B cell (primary cell): ENCODE measurements around the gene MYADML2. TPM values are rescaled to one million over a fixed set of nuclear protein-coding genes. Genes with fewer than 3 reads are reported as not detected.

Experiments used
- ATAC-seq: fragments of 200-7000 bp; cut with Tn5 transposase; one replicate; pipeline ENCODE4 v1.10.0; 2021; ENCODE audit warnings: low read depth, mild to moderate bottlenecking, moderate number of reproducible peaks, moderate library complexity
- CTCF ChIA-PET: fragments of 350-600 bp; sonication (Branson Sonifier 250); formaldehyde crosslinking; loops from one replicate; lab custom pipeline; 2021; ENCODE audit warnings: antibody characterized with exemption, inconsistent platforms; lab: Charles Lee
- POLR2A ChIA-PET: fragments of 350-600 bp; sonication (Branson Sonifier 250); formaldehyde crosslinking; loops from one replicate; lab custom pipeline; 2021; ENCODE audit warnings: antibody characterized with exemption; lab: Charles Lee
- DNase-seq: peaks from one replicate; pipeline ENCODE4 v3.0.0; 2013
- H2AFZ ChIP-seq: 2 replicates; pipeline ENCODE4 v1.6.1; 2012; ENCODE audit warnings: mild to moderate bottlenecking, low read depth, low read length; ENCODE audit not compliant: insufficient read depth, poor library complexity, severe bottlenecking
- H3K27ac ChIP-seq, 2 donors: 1 replicate in 1 of 2; 2 replicates in 1 of 2; pipeline ENCODE4 v1.5.1; 2012 to 2013; ENCODE audit warnings: low read length in 2 of 2, mild to moderate bottlenecking in 2 of 2, moderate library complexity in 1 of 2
- H3K27me3 ChIP-seq, 4 experiments: fragments of 200-600 bp in 1 of 4; sonication (generic) in 1 of 4; replicated peaks in 1 of 4; 1 replicate in 2 of 4; 2 replicates in 2 of 4; pipeline versions ENCODE4 v1.6.1 to v1.7.0; 2013 to 2016; ENCODE audit warnings: low read length in 3 of 4, mild to moderate bottlenecking in 2 of 4, mixed read lengths in 1 of 4, moderate library complexity in 1 of 4; ENCODE audit not compliant: insufficient read depth in 4 of 4, control insufficient read depth in 3 of 4; ENCODE audit errors: control extremely low read depth in 1 of 4
- H3K36me3 ChIP-seq, 2 experiments: replicated peaks in 1 of 2; 1 replicate in 1 of 2; 2 replicates in 1 of 2; pipeline versions ENCODE4 v1.6.1 to v1.7.1; 2013; ENCODE audit warnings: low read length in 1 of 2; ENCODE audit not compliant: insufficient read depth in 2 of 2, control insufficient read depth in 1 of 2; ENCODE audit errors: control extremely low read depth in 1 of 2, extremely low read depth in 1 of 2
- H3K4me1 ChIP-seq, 2 donors: fragments of 200-600 bp in 1 of 2; sonication (generic) in 1 of 2; 1 replicate in 1 of 2; 2 replicates in 1 of 2; pipeline versions ENCODE4 v1.5.1 to v1.6.1; 2013 to 2017; ENCODE audit warnings: low read length in 2 of 2; ENCODE audit not compliant: control insufficient read depth in 2 of 2, insufficient read depth in 2 of 2
- H3K4me2 ChIP-seq: replicated peaks from 2 replicates; pipeline ENCODE3; 2012; ENCODE audit warnings: mild to moderate bottlenecking, low read depth, low read length; ENCODE audit not compliant: poor library complexity, severe bottlenecking
- H3K4me3 ChIP-seq, 5 experiments: fragments of 200-600 bp in 1 of 5; sonication (generic) in 1 of 5; 1 replicate in 3 of 5; 2 replicates in 2 of 5; pipeline versions ENCODE4 v1.5.1 to v1.7.0; 2011 to 2016; ENCODE audit warnings: low read length in 4 of 5, mild to moderate bottlenecking in 4 of 5, low read depth in 2 of 5, control low read depth in 1 of 5, moderate library complexity in 1 of 5; ENCODE audit not compliant: insufficient read depth in 1 of 5; ENCODE audit errors: control extremely low read depth in 1 of 5, extremely low read depth in 1 of 5
- H3K79me2 ChIP-seq: fragments of 200-600 bp; sonication (generic); one replicate; pipeline ENCODE4 v1.6.0; 2016; ENCODE audit warnings: low read length; ENCODE audit not compliant: control insufficient read depth, insufficient read depth
- H3K9ac ChIP-seq: fragments of 200-600 bp; sonication (generic); 2 replicates; pipeline ENCODE4 v1.6.1; 2017; ENCODE audit warnings: mild to moderate bottlenecking, low read length, moderate library complexity
- H3K9me3 ChIP-seq, 3 donors: one replicate each; pipeline versions ENCODE4 v1.6.1 to v1.7.1; 2013; ENCODE audit warnings: low read length in 2 of 3; ENCODE audit not compliant: control insufficient read depth in 2 of 3, insufficient read depth in 1 of 3; ENCODE audit errors: control extremely low read depth in 1 of 3
- H4K20me1 ChIP-seq: 2 replicates; pipeline ENCODE4 v1.6.0; 2012; ENCODE audit warnings: mild to moderate bottlenecking, low read length; ENCODE audit not compliant: insufficient read depth, control insufficient read depth, poor library complexity, severe bottlenecking
- H3K27ac Mint-ChIP-seq: one replicate; pipeline ENCODE4 v1.8.0; 2021; ENCODE audit warnings: mixed read lengths
- H3K27me3 Mint-ChIP-seq: one replicate; pipeline ENCODE4 v1.8.0; 2021; ENCODE audit warnings: mixed read lengths
- H3K4me1 Mint-ChIP-seq: one replicate; pipeline ENCODE4 v1.8.0; 2021; ENCODE audit warnings: mixed read lengths
- H3K4me3 Mint-ChIP-seq: one replicate; pipeline ENCODE4 v1.8.0; 2021; ENCODE audit warnings: mixed read lengths
- H3K9me3 Mint-ChIP-seq: one replicate; pipeline ENCODE4 v1.8.0; 2022; ENCODE audit warnings: mixed read lengths; ENCODE audit not compliant: insufficient read depth
- EZH2 ChIP-seq: IDR thresholded peaks from 2 replicates; pipeline ENCODE4 v1.6.1; 2012; ENCODE audit warnings: borderline replicate concordance, low read depth, mild to moderate bottlenecking, moderate library complexity, low read length; ENCODE audit not compliant: insufficient read depth, poor library complexity, severe bottlenecking
- WGBS: methylation state at CpG from one replicate; pipeline ENCODE4 v1.1.5; 2013; ENCODE audit warnings: missing lambda C conversion rate; ENCODE audit not compliant: insufficient coverage; 5-methylcytosine and 5-hydroxymethylcytosine counted together
- intact Hi-C: fragments of 100-400 bp; cut with micrococcal nuclease; formaldehyde crosslinking; loops from one replicate; pipeline ENCODE4 v1.10.0; 2022
- polyA plus RNA-seq: library from polyadenylated mRNA; depleted of rRNA; stranded (reverse); fragments of >200 nt; gene quantifications from 2 replicates; pipeline ENCODE4 v1.2.3, GENCODE V29; 2012
- total RNA-seq, 2 donors: library from RNA; stranded (reverse); fragments of 120-200 nt in 1 of 2; gene quantifications; 1 replicate in 1 of 2; 2 replicates in 1 of 2; pipeline versions ENCODE4 v1.2.3 to v1.2.4, GENCODE V29; 2013 to 2022
- TF ChIP-seq, protein P1 (sequence below): fragments of 200-600 bp; IDR thresholded peaks from one replicate; pipeline ENCODE4 v1.8.0; 2022; ENCODE audit warnings: antibody characterized with exemption, mild to moderate bottlenecking

The MYADML2 gene
- total and polyA plus RNA-seq, 2 donors (not counting 1 experiment from before 2014, with no cell fraction given): not detected

DNA sequence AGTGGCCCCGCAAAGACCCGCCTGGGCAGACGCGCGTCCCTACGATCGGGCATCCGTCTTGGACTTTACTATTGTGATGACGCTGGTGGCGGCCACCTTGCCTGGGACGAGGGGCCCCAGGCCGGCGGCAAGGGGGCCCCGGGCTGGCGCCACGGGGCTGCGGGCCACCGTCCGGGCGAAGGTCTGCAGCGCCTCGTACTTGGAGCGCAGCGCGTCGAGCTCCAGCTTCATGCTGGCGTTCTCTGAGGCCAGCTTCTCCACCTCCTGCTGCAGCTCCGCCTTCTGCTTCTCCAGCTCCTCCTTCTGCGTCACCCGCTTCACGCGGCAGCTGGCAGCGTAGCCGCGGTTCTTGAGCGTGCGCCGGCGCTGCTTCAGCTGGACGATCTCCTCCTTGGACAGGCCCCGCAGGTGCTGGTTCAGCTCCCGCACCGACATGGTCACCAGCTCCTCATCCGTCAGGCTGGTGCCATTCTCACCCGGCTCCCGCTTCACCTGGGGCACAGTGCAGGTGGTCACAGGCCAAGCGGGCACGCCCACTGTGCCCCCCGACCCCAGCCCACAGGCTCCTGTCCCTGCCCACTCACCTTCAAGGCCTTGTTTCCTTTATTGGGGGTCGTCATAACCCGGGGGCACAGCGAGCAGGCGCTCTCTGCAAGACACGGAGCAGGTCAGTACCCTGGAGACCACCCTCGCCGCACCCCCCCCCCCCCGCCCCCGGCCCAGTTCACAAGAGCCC lies 24.3 kb downstream of the MYADML2 start:
- ChIA-PET CTCF (no interaction called here), POLR2A (no interaction called here)
- H3K27ac Mint-ChIP-seq: no peak overlapping the region
- DNase-seq (no peak), ATAC-seq (no peak)
- H3K4me3 ChIP-seq: no peak overlapping the region
- WGBS: 92% methylated on average over 51 of the region's 58 CpGs
- H3K27ac ChIP-seq: no peak overlapping the region
- H4K20me1 ChIP-seq: peaks cover 37% of the 10 kb centered on the region
- H3K9ac ChIP-seq: no peak overlapping the region
- H3K4me2 ChIP-seq: no peak overlapping the region
- H3K36me3 ChIP-seq: peaks cover 0 to 6% of the 10 kb centered on the region in 2 experiments
- H3K4me1 ChIP-seq: peaks cover 19 to 31% of the 10 kb centered on the region in 2 donors
- no peaks in the 10 kb centered on the region for H3K9me3 ChIP-seq
- no peaks in the 10 kb centered on the region for H3K27me3 ChIP-seq
- intact Hi-C loops: no loop called here
- no peak overlapping the region for H2AFZ ChIP-seq
- H3K27me3 Mint-ChIP-seq: no peaks in the 10 kb centered on the region
- peaks cover 70% of the 10 kb centered on the region for H3K79me2 ChIP-seq
- H3K9me3 Mint-ChIP-seq: no peaks in the 10 kb centered on the region
- peaks cover 35% of the 10 kb centered on the region for H3K4me1 Mint-ChIP-seq
- TF ChIP-seq EZH2: no peak
- TF ChIP-seq, protein P1, sequence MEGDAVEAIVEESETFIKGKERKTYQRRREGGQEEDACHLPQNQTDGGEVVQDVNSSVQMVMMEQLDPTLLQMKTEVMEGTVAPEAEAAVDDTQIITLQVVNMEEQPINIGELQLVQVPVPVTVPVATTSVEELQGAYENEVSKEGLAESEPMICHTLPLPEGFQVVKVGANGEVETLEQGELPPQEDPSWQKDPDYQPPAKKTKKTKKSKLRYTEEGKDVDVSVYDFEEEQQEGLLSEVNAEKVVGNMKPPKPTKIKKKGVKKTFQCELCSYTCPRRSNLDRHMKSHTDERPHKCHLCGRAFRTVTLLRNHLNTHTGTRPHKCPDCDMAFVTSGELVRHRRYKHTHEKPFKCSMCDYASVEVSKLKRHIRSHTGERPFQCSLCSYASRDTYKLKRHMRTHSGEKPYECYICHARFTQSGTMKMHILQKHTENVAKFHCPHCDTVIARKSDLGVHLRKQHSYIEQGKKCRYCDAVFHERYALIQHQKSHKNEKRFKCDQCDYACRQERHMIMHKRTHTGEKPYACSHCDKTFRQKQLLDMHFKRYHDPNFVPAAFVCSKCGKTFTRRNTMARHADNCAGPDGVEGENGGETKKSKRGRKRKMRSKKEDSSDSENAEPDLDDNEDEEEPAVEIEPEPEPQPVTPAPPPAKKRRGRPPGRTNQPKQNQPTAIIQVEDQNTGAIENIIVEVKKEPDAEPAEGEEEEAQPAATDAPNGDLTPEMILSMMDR: no peak
- no peak overlapping the region for H3K4me3 Mint-ChIP-seq

- Histone ChIP-seq H3K9me3 (no peaks in the 10 kb centered on the region), H3K4me1 (peaks cover 22 to 35% of the 10 kb centered on the region in 2 donors), H3K4me2 (no peak overlapping the region), H3K9ac (no peak overlapping the region), H3K27ac (no peak overlapping the region), H4K20me1 (peaks cover 42% of the 10 kb centered on the region), H3K79me2 (peaks cover 76% of the 10 kb centered on the region), H3K36me3 (peaks cover 0 to 6% of the 10 kb centered on the region in 2 experiments), H3K27me3 (no peaks in the 10 kb centered on the region), H3K4me3 (no peak overlapping the region), H2AFZ (no peak overlapping the region)
- ATAC-seq (no peak), DNase-seq (no peak)
- TF ChIP-seq EZH2: no peak
- TF ChIP-seq, protein P1: no peak
- CTCF ChIA-PET: no interaction called here
- POLR2A ChIA-PET: interaction anchor here (0.6 kb wide), 1 partner anchor 209 kb away, joined by 4 read pairs; no protein-coding TSS in a partner anchor
- H3K27ac Mint-ChIP-seq: no peak overlapping the region
- no peaks in the 10 kb centered on the region for H3K9me3 Mint-ChIP-seq
- H3K27me3 Mint-ChIP-seq: no peaks in the 10 kb centered on the region
- peaks cover 38% of the 10 kb centered on the region for H3K4me1 Mint-ChIP-seq
- WGBS: 95% methylated on average over 13 of the region's 23 CpGs
- no peak overlapping the region for H3K4me3 Mint-ChIP-seq
- intact Hi-C loops: no loop called here
Observed at GRCh38 chr17:81921996-81922565, 25.0 kb downstream of the MYADML2 start.
